Lung (tissue), 12 donors: ENCODE measurements around the gene LRWD1. TPM values are rescaled to one million over a fixed set of nuclear protein-coding genes. Genes with fewer than 3 reads are reported as not detected.
A peak's percentile ranks its signal among the peaks of the same experiment; 100 is the strongest.

Experiments used
- ATAC-seq: fragments of 200-7000 bp; cut with Tn5 transposase; one replicate; pipeline ENCODE4 v1.9.1; 2020; ENCODE audit warnings: moderate number of reproducible peaks; ENCODE audit not compliant: insufficient read depth, low FRiP score
- DNase-seq, 3 donors: peaks; one replicate each; pipeline ENCODE4 v3.0.0-alpha.2; 2013 to 2017
- H3K27ac ChIP-seq, 2 donors: one replicate each; pipeline ENCODE4 v1.5.1; 2013; ENCODE audit warnings: mild to moderate bottlenecking in 2 of 2, moderate library complexity in 2 of 2, control low read depth in 1 of 2, inconsistent platforms in 1 of 2, low read depth in 1 of 2, low read length in 1 of 2
- H3K27me3 ChIP-seq, 3 donors: one replicate each; pipeline ENCODE4 v1.5.1; 2013; ENCODE audit warnings: low read length in 2 of 3; ENCODE audit not compliant: control insufficient read depth in 3 of 3, insufficient read depth in 3 of 3
- H3K36me3 ChIP-seq, 4 donors: one replicate each; pipeline ENCODE4 v1.5.1; 2013; ENCODE audit warnings: low read length in 4 of 4, mild to moderate bottlenecking in 1 of 4, moderate library complexity in 1 of 4; ENCODE audit not compliant: control insufficient read depth in 4 of 4, insufficient read depth in 4 of 4
- H3K4me1 ChIP-seq, 5 donors: one replicate each; pipeline ENCODE4 v1.5.1; 2013; ENCODE audit warnings: low read length in 5 of 5, mild to moderate bottlenecking in 2 of 5, moderate library complexity in 1 of 5; ENCODE audit not compliant: control insufficient read depth in 5 of 5, insufficient read depth in 5 of 5
- H3K4me3 ChIP-seq: one replicate; pipeline ENCODE4 v1.5.1; 2013; ENCODE audit warnings: mild to moderate bottlenecking, control low read depth, moderate library complexity
- H3K9ac ChIP-seq, 2 donors: one replicate each; pipeline ENCODE4 v1.5.1; 2013; ENCODE audit warnings: low read length in 2 of 2, control low read depth in 1 of 2; ENCODE audit not compliant: insufficient read depth in 1 of 2
- H3K9me3 ChIP-seq, 4 donors: one replicate each; pipeline ENCODE4 v1.5.1; 2013; ENCODE audit warnings: low read length in 3 of 4, mild to moderate bottlenecking in 1 of 4, moderate library complexity in 1 of 4; ENCODE audit not compliant: control insufficient read depth in 4 of 4, insufficient read depth in 3 of 4
- WGBS, 2 donors: extraction: QIAGEN DNeasy Blood & Tissue Kit; methylation state at CpG; one replicate each; pipeline ENCODE4 v1.1.7; 2013; 5-methylcytosine and 5-hydroxymethylcytosine counted together
- polyA plus RNA-seq, 2 donors: library from polyadenylated mRNA; stranded (reverse); fragments of 200-250 nt; gene quantifications; one replicate each; pipeline ENCODE4 v1.2.1, GENCODE V29; 2013
- total RNA-seq, 2 donors: library from RNA; depleted of rRNA in 1 of 2; stranded (reverse); fragments of >200 nt in 1 of 2; gene quantifications; one replicate each; pipeline ENCODE4 v1.2.1, GENCODE V29; 2014 to 2021
- TF ChIP-seq, protein P1 (sequence below): IDR thresholded peaks from 2 replicates; pipeline ENCODE4 v1.5.1; 2012; ENCODE audit warnings: mild to moderate bottlenecking; ENCODE audit errors: control extremely low read depth, extremely low read depth
- donor health status: control.
- donor health status: control.
- donor health status: Bipolar disorder and iron deficiency.
- donor health status: healthy.
- donor health status: DM: yes; HTN: yes; CAD: no.

LRWD1 gene
- total and polyA plus RNA-seq, 4 donors = 12.3 to 31.5 (median 25.9) TPM

DNA sequence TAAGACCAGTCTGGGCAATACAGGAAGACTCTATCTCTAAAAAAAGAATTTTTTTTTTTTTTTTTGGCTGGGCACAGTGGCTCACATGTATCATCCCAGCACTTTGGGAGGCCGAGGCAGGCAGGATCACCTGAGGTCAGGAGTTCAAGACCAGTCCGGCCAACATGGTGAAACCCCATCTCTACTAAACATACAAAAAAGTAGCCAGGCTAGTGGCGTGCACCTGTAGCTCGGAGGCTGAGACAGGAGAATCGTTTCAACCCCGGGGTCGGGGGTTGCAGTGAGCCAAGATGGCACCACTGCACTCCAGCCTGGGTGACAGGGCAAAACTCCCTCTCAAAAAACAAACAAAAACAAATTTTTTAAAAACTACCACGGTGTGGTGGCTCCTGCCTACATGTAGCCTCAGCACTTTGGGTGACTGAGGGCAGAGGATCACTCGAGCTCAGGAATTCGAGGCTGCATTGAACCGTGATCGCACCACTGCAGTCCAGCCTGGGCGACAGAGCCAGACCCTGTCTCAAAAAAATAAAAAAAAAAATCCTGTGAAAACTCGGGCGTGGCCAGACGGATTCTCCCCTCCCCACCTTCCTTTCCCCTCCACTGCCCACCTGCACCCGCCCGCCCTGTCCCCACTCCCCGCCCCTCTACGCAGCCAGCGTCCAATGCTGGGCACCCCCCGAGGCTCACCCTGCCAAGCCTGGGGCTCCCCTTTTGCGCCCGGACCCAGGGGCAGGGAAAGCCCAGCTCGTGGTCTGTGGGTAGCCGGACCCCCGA lies 32.2 kb upstream of the LRWD1 start:
- peak overlapping the region; percentile 48 for H3K4me3 ChIP-seq
- ATAC-seq (peak; percentile 7), DNase-seq (peak in 1 of 3 donors; percentile 9)
- no peaks in the 10 kb centered on the region for H3K9me3 ChIP-seq
- H3K27me3 ChIP-seq = no peaks in the 10 kb centered on the region
- H3K27ac ChIP-seq = peak overlapping the region in 1 of 2 donors; percentile 76
- H3K36me3 ChIP-seq = no peaks in the 10 kb centered on the region
- 30 to 40% methylated on average over 27 of the region's 27 CpGs for WGBS, 2 donors
- TF ChIP-seq, protein P1, sequence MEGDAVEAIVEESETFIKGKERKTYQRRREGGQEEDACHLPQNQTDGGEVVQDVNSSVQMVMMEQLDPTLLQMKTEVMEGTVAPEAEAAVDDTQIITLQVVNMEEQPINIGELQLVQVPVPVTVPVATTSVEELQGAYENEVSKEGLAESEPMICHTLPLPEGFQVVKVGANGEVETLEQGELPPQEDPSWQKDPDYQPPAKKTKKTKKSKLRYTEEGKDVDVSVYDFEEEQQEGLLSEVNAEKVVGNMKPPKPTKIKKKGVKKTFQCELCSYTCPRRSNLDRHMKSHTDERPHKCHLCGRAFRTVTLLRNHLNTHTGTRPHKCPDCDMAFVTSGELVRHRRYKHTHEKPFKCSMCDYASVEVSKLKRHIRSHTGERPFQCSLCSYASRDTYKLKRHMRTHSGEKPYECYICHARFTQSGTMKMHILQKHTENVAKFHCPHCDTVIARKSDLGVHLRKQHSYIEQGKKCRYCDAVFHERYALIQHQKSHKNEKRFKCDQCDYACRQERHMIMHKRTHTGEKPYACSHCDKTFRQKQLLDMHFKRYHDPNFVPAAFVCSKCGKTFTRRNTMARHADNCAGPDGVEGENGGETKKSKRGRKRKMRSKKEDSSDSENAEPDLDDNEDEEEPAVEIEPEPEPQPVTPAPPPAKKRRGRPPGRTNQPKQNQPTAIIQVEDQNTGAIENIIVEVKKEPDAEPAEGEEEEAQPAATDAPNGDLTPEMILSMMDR = no peak
- no peak overlapping the region for H3K9ac ChIP-seq
- peaks cover 0 to 14% (median 5%) of the 10 kb centered on the region in 5 donors for H3K4me1 ChIP-seq

DNA sequence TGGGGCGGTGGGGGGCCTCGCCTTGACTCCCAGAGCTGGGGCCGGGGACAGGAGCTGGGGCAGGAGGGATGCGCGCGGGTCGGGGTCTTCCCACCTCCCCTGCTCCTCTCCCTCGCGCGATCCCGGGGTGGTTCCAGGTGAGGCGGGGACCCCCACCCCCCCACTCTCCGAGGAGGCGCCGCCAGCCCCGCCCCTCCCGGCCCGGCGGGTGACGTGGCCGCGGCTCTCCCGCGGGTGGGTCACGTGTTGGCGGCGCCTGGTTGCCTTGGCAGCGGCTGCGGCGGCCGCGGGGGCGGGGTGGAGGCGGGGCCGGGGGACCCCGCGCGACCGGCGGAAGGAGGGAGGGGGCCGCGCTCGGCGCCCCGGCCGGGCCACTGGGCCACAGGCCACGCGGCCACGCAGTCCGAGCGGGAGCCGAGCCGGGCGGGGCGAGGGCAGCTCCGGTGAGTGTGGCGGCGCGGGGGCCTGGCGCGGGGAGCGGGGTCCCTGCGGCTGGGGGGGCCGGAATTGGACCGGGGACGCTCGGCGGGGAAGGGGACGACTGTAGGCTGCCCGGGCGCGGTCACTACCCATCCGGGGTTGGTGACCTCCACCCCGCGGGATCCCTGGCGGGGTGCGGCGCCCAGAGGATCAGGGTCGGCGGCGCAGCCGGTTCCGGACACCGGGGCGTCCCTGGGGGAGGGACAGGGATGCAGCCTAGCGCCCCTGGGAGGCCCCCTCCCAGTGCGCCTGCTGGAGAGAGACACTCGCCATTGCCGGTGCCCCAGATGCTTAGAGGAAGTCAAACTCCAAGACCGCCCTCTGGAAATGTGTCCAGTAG lies 31.4 kb upstream of the LRWD1 start, which contains the start of gene ORAI2:
Gene ORAI2 (plus strand): TSS at position 357 of the 820 bp plus-strand sequence. CDS start 5,382 bp downstream, outside the sequence.
- Histone ChIP-seq H3K9me3 (no peaks in the 10 kb centered on the region), H3K27me3 (no peaks in the 10 kb centered on the region), H3K4me3 (peak within 1 kb of the TSS; percentile 78), H3K27ac (peak within 1 kb of the TSS in 1 of 2 donors; percentile 76), H3K4me1 (peaks cover 0 to 14% (median 5%) of the 10 kb centered on the region in 5 donors), H3K9ac (peak within 1 kb of the TSS in 1 of 2 donors; percentile 3), H3K36me3 (no peaks in the 10 kb centered on the region)
- DNase-seq (peak; percentile 69 to 80 (median 79)), ATAC-seq (peak; percentile 84)
- TF ChIP-seq, protein P1 = no peak
- 0% methylated on average over 44 to 90 of the region's 90 CpGs for WGBS, 2 donors

DNA sequence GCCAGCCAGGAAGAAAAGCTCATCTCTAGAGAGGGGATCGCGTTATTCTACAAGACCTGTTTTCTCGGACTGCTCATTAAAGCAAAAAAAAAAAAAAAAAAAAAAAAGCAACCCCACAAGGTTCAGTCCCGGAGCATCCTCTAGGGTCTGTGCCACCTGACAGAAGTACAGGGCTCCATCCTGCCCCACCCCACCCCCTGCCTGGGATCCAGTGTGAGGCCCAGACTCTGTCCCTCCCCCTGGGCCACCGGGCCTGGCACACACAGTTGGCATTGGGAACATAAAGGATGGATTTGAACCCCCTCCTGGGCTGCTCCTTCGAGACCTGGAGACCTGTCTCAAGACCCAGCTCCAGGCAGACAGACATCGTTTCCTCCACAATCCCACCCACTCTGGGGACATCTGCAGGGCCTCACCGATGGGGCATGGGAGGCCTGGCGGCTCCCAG lies 30.7 kb upstream of the LRWD1 start:
- Histone ChIP-seq H3K9me3 (no peaks in the 10 kb centered on the region), H3K36me3 (peaks cover 0 to under 1% (median 0%) of the 10 kb centered on the region in 4 donors), H3K9ac (peak overlapping the region in 1 of 2 donors; percentile 3), H3K27ac (peak overlapping the region in 1 of 2 donors; percentile 60), H3K4me1 (peaks cover 0 to 14% (median 5%) of the 10 kb centered on the region in 5 donors), H3K4me3 (peak overlapping the region; percentile 78), H3K27me3 (no peaks in the 10 kb centered on the region)
- DNase-seq (peak in 1 of 3 donors; percentile 36), ATAC-seq (no peak)
- 21 to 25% methylated on average over 9 of the region's 9 CpGs for WGBS, 2 donors
- TF ChIP-seq, protein P1 = no peak
